Loucy (cell line): ENCODE measurements around the gene NAA25.

Experiments
- H2AFZ ChIP-seq: fragments of 200-600 bp; sonication (generic); 2 replicates; pipeline ENCODE4 v1.6.0; 2016; ENCODE audit warnings: antibody characterized with exemption, mild to moderate bottlenecking, low read length, moderate library complexity
- H3F3A ChIP-seq: fragments of 200-600 bp; 2 replicates; pipeline ENCODE4 v1.6.0; 2016; ENCODE audit warnings: antibody characterized with exemption, low read depth, mild to moderate bottlenecking
- H3K27me3 ChIP-seq: fragments of 200-600 bp; sonication (generic); 2 replicates; pipeline ENCODE4 v1.6.1; 2014; ENCODE audit warnings: low read length, mild to moderate bottlenecking; ENCODE audit not compliant: insufficient read depth, poor library complexity, severe bottlenecking
- H3K36me3 ChIP-seq: fragments of 200-600 bp; sonication (generic); 2 replicates; pipeline ENCODE4 v1.6.1; 2016; ENCODE audit warnings: low read length; ENCODE audit not compliant: insufficient read depth
- H3K4me1 ChIP-seq: fragments of 200-600 bp; sonication (generic); 2 replicates; pipeline ENCODE4 v1.5.1; 2014; ENCODE audit warnings: low read length, mild to moderate bottlenecking; ENCODE audit not compliant: insufficient read depth, poor library complexity, severe bottlenecking
- H3K4me2 ChIP-seq: fragments of 200-600 bp; sonication (generic); 2 replicates; pipeline ENCODE4 v1.6.0; 2014; ENCODE audit warnings: antibody characterized with exemption, low read length, low read depth, mild to moderate bottlenecking; ENCODE audit not compliant: poor library complexity, severe bottlenecking
- H3K4me3 ChIP-seq: fragments of 200-600 bp; sonication (generic); 2 replicates; pipeline ENCODE4 v1.5.1; 2014; ENCODE audit warnings: low read length, mild to moderate bottlenecking, mixed read lengths; ENCODE audit not compliant: poor library complexity, severe bottlenecking
- H3K79me2 ChIP-seq: fragments of 200-600 bp; sonication (generic); 2 replicates; pipeline ENCODE4 v1.6.1; 2014; ENCODE audit warnings: low read length; ENCODE audit not compliant: insufficient read depth
- H3K9ac ChIP-seq: fragments of 200-600 bp; sonication (generic); 2 replicates; pipeline ENCODE4 v1.6.0; 2014; ENCODE audit warnings: mild to moderate bottlenecking, low read depth, low read length, moderate library complexity; ENCODE audit not compliant: poor library complexity, severe bottlenecking
- H3K9me2 ChIP-seq: fragments of 200-600 bp; sonication (generic); replicated peaks from 2 replicates; pipeline ENCODE4 v1.6.1; 2016; ENCODE audit warnings: low read depth, low read length, mixed read lengths
- H3K9me3 ChIP-seq: fragments of 200-600 bp; sonication (generic); 2 replicates; pipeline ENCODE4 v1.6.1; 2014; ENCODE audit warnings: mild to moderate bottlenecking, antibody characterized with exemption, low read length, low read depth; ENCODE audit not compliant: insufficient read depth
- H4K20me1 ChIP-seq: fragments of 200-600 bp; sonication (generic); 2 replicates; pipeline ENCODE4 v1.6.0; 2014; ENCODE audit warnings: antibody characterized with exemption, low read length, mild to moderate bottlenecking; ENCODE audit not compliant: insufficient read depth, poor library complexity, severe bottlenecking
- EZH2phosphoT487 ChIP-seq: fragments of 200-600 bp; IDR thresholded peaks from 2 replicates; pipeline ENCODE4 v1.6.1; 2018; ENCODE audit warnings: antibody characterized with exemption, mild to moderate bottlenecking, moderate library complexity, borderline replicate concordance
- TF ChIP-seq, protein P1 (sequence below): fragments of 200-600 bp; sonication (generic); conservative IDR thresholded peaks from 2 replicates; pipeline ENCODE4 v1.5.1; 2014; ENCODE audit warnings: mild to moderate bottlenecking, antibody characterized with exemption, low read length

Gene NAA25

DNA sequence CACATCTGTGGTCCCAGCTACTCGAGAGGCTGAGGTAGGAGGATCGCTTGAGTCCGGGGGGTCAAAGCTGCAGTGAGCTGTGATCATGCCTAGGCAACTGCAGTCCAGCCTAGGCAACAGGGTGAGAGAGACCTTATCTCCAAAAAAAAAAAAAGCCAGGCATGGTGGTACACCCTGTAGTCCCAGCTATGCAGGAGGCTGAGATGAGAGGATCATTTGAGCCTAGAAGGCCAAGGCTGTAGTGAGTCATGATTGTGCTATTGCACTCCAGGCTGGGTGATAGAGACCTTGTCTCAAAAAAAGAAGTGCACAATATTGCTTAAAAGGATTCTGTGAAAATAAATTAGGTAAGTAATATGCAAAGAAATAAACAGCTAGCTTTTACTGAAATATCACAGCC is 17.0 kb downstream of the NAA25 start:
- Histone ChIP-seq H3K9ac (no peak overlapping the region), H3K27me3 (no peaks in the 10 kb centered on the region), H3K36me3 (peaks cover 42% of the 10 kb centered on the region), H3K4me1 (no peaks in the 10 kb centered on the region), H3K4me3 (no peak overlapping the region), H4K20me1 (peaks cover 16% of the 10 kb centered on the region), H3K79me2 (peaks cover 31% of the 10 kb centered on the region; the same call in 1 of the 2 replicates), H2AFZ (no peak overlapping the region), H3K9me2 (no peaks in the 10 kb centered on the region), H3K4me2 (no peak overlapping the region), H3K9me3 (no peaks in the 10 kb centered on the region), H3F3A (no peaks in the 10 kb centered on the region)
- TF ChIP-seq, protein P1, sequence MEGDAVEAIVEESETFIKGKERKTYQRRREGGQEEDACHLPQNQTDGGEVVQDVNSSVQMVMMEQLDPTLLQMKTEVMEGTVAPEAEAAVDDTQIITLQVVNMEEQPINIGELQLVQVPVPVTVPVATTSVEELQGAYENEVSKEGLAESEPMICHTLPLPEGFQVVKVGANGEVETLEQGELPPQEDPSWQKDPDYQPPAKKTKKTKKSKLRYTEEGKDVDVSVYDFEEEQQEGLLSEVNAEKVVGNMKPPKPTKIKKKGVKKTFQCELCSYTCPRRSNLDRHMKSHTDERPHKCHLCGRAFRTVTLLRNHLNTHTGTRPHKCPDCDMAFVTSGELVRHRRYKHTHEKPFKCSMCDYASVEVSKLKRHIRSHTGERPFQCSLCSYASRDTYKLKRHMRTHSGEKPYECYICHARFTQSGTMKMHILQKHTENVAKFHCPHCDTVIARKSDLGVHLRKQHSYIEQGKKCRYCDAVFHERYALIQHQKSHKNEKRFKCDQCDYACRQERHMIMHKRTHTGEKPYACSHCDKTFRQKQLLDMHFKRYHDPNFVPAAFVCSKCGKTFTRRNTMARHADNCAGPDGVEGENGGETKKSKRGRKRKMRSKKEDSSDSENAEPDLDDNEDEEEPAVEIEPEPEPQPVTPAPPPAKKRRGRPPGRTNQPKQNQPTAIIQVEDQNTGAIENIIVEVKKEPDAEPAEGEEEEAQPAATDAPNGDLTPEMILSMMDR = no peak
- no peak for TF ChIP-seq EZH2phosphoT487

DNA sequence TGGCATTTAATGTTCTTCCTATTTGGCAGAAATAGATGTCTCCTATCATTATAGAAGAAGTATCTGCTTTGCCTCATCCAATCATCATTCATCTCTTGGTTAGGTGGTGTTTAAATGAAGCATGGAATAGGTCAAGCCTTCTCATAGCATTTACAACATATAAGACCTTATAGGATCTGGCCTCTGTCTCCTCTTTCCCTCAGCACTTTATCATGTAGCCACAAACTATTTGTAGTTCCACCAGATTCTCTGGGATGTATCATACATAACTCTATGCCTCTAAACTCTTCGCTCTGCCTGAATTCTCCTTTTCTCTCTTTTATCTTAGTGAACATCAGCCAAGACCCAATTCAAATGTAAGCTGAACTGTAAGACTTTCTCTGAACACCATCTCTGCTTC is 20.7 kb downstream of the NAA25 start:
- peaks cover 3% of the 10 kb centered on the region; the same call in 1 of the 2 replicates for H3K79me2 ChIP-seq
- H2AFZ ChIP-seq = no peak overlapping the region
- no peaks in the 10 kb centered on the region for H3K9me3 ChIP-seq
- H3K4me2 ChIP-seq = no peak overlapping the region
- H3K27me3 ChIP-seq = no peaks in the 10 kb centered on the region
- no peaks in the 10 kb centered on the region for H3K4me1 ChIP-seq
- H3K9me2 ChIP-seq = no peaks in the 10 kb centered on the region
- no peak overlapping the region for H3K4me3 ChIP-seq
- TF ChIP-seq EZH2phosphoT487 = no peak
- TF ChIP-seq, protein P1 = no peak
- peaks cover 4% of the 10 kb centered on the region for H4K20me1 ChIP-seq
- no peak overlapping the region for H3K9ac ChIP-seq
- peaks cover 58% of the 10 kb centered on the region for H3K36me3 ChIP-seq
- no peaks in the 10 kb centered on the region for H3F3A ChIP-seq

- Histone ChIP-seq H2AFZ (no peak overlapping the region), H3K9me3 (no peaks in the 10 kb centered on the region), H3K27me3 (no peaks in the 10 kb centered on the region), H3K9ac (no peak overlapping the region), H3K79me2 (peaks cover 2% of the 10 kb centered on the region; the same call in 1 of the 2 replicates), H3K36me3 (peaks cover 59% of the 10 kb centered on the region), H3K4me3 (no peak overlapping the region), H4K20me1 (peaks cover 4% of the 10 kb centered on the region), H3K9me2 (no peaks in the 10 kb centered on the region), H3F3A (no peaks in the 10 kb centered on the region), H3K4me2 (no peak overlapping the region), H3K4me1 (no peaks in the 10 kb centered on the region)
- TF ChIP-seq EZH2phosphoT487 = no peak
- TF ChIP-seq, protein P1 = 0 out of 2 replicates have a peak, but pooled peaks have one; percentile 10
Observed at GRCh38 chr12:112087055-112087850, 21.3 kb downstream of the NAA25 start.
